HG03342 (cell line): ENCODE results near the gene NEIL1.
"Not testable (repeated sequence)": the region's sequence is repeated elsewhere in the genome, so short reads cannot be mapped to it uniquely, and the experiment has no call there.

Source experiments
- ATAC-seq: cut with Tn5 transposase; IDR thresholded peaks from one replicate; pipeline ENCODE4 v1.9.1; 2021; ENCODE audit warnings: mild to moderate bottlenecking, moderate library complexity; ENCODE audit not compliant: unreplicated experiment

Gene NEIL1

DNA sequence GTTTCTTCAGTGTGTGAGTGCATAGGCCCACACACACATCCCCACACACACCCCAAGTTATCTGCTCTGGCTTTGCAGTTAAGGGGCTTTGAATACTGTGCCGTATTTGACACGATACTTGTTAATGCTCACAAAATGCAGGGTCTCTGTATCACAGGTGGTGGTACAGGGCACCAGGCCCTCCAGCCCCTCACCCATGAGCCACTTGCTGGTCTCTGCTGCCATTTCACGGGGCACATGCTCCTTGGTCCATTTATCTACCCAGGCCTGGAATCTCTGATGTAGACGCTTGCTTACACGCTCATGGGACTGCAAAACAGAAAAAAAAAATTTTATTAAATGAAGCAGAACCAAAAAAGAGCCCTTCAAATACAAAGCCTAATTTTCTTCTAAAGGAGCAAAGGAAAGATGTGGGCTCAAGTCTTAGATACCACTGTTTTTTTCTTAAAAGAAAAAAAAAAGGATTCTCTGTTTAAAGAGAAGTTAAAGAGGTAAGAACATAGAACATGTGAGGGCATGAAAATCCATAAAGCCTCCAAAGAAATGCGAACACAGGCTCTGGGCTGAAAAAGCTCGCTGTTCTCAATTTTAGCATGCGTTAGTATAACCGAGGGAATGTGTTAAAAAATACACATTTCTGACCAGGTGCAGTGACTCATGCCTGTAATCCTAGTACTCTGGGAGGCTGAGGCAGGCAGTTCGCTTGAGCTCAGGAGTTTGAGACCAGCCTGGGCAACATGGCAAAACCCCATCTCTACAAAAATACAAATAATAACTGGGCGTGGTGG is 25.3 kb downstream of the NEIL1 start:
- no peak for ATAC-seq

DNA sequence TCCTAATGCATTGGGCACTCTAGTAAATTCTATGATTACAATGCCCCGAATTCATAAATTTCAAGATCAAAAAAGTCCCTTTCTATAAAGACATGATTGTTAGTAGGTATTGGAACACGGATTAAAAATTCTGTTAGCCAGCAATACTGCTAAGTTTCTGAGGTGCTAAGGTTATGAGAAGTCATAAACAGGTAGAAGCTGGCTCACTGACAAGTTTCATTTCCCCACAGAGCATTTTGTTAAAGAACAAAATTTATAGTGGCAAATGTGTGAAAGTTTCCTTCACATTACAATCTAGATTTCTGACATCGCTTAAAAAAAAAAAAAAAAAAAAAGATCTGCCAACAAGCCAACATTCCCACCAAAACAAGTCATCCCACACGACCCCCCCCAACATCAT is 33.9 kb downstream of the NEIL1 start:
- no peak for ATAC-seq

DNA sequence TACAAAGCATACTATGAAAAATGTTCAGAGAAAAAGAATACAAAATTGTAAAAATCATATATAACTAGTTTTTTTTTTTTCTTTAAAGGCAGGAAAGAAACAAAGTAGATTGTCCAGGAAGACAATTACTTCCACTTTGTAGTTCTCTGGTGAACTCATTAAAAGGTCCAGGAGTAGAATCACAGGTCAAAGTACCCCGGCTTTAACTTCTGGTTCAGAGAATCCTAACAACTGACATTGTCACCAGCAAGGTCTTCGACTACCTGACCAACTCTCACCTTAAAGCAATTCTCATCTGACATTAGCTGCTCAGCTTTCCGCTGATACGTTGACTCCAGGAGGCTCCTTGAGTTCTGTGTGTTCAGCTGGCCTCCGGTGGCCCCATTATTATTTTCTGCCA is 37.1 kb downstream of the NEIL1 start:
- ATAC-seq, result not testable (repeated sequence)

DNA sequence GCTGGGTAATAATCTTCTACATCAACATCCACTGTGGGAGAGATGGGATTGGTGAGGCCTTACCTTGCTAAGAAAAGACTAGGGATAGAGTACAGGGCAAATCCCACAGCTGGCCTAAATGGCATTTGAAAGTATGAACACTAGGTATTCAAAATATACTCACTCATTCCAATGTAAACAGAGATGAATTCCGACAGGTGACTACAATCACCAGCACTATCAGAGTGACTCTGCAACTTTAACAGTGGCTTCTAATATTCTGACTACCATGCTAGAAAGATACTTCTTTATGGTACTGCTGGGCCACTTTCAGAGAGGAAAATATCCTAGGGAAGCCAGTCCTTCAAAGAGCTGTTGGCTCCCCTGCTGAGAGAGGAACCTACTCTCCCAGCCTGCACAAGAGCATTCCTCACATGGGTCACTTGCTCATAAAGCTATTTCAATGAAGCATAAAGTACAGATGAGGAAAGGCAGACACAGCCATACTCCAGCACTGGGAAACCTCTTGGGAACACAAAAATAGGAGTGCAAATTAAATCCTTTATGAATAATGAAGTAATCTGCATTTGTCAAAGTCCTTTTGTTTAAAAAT is 43.0 kb downstream of the NEIL1 start:
- no peak for ATAC-seq

DNA sequence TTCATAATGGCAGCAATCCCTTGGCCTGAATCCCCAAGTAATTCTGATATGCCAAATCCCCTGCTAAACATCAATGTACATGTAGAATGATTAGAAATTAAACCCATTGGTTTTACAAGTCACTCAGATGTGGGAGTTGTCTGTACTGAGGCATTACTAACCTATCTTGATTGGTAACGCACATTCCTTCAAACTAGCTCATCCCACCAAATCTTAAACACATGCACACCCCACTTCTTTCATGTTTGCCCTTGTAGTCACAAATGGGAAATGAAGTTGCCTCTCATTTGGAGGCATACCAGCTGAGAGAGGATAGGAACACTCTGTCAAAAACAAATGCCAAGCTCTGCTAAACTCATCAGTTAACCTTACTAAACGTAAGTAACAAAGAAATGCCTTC is 50.7 kb downstream of the NEIL1 start:
- ATAC-seq, result no peak

DNA sequence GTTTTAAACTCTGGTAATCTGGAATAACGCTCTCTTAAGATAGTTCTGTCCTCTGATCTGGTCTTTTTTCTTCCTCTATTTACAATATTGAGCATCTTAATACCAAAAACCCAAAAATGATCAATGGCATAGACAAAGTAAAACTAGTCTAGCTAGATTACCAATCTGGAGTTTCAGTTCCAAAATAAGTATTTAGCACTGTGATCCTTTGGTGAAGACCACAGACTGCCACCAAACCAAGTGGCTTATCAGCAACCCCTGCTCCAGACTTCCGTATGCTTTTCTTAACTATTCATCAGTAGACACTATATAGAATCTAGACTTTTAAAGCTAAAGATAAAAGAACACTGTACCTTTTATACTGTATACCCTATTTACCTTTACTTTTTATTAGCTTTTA is 57.1 kb downstream of the NEIL1 start:
- no peak for ATAC-seq
